Cardiac muscle cell (in vitro differentiated cells and primary cell): ENCODE data around the gene CR1. TPM values are rescaled to one million over a fixed set of nuclear protein-coding genes. Genes with fewer than 3 reads are reported as not detected.
"Not testable (repeated sequence)": the region's sequence is repeated elsewhere in the genome, so short reads cannot be mapped to it uniquely, and the experiment has no call there.

Experiments
- DNase-seq, 2 donors: peaks; one replicate each; pipeline versions ENCODE4 v3.0.0 to v3.0.0-alpha.2; 2010 to 2017; ENCODE audit warnings: low read depth in 1 of 2, low spot score in 1 of 2
- H3K27ac ChIP-seq: fragments of 200-600 bp; sonication (generic); 2 replicates; pipeline ENCODE4 v1.5.1; 2016
- H3K27me3 ChIP-seq: fragments of 200-600 bp; sonication (generic); 2 replicates; pipeline ENCODE4 v1.6.0; 2016; ENCODE audit warnings: control low read depth
- H3K36me3 ChIP-seq: fragments of 200-600 bp; sonication (generic); 2 replicates; pipeline ENCODE4 v1.5.1; 2016; ENCODE audit warnings: control low read depth
- H3K4me1 ChIP-seq: fragments of 200-600 bp; sonication (generic); 2 replicates; pipeline ENCODE4 v1.8.1; 2017; ENCODE audit warnings: low read depth, mild to moderate bottlenecking, mixed run types
- H3K4me3 ChIP-seq: fragments of 200-600 bp; sonication (generic); 2 replicates; pipeline ENCODE4 v1.5.1; 2016; ENCODE audit warnings: mild to moderate bottlenecking
- H3K9me3 ChIP-seq: fragments of 200-600 bp; sonication (generic); 2 replicates; pipeline ENCODE4 v1.5.1; 2017; ENCODE audit warnings: low read depth, mild to moderate bottlenecking, control low read depth
- polyA plus RNA-seq: library from polyadenylated mRNA; unstranded; fragments of >200 nt; fragmentation: Nextera tagmentation; extraction: Ambion mirVana; gene quantifications from 2 replicates; pipeline ENCODE4 v1.2.1, GENCODE V29; 2016
- total RNA-seq: library from RNA; depleted of rRNA; stranded (reverse); fragments of >200 nt; gene quantifications from 2 replicates; pipeline ENCODE4 v1.2.3, GENCODE V29; 2016
- TF ChIP-seq, protein P1 (sequence below): IDR thresholded peaks from 2 replicates; pipeline ENCODE4 v1.5.1; 2012; ENCODE audit warnings: low read depth, mild to moderate bottlenecking, low read length

The CR1 gene
- total and polyA plus RNA-seq, 2 experiments from 2014 or later = not detected

DNA sequence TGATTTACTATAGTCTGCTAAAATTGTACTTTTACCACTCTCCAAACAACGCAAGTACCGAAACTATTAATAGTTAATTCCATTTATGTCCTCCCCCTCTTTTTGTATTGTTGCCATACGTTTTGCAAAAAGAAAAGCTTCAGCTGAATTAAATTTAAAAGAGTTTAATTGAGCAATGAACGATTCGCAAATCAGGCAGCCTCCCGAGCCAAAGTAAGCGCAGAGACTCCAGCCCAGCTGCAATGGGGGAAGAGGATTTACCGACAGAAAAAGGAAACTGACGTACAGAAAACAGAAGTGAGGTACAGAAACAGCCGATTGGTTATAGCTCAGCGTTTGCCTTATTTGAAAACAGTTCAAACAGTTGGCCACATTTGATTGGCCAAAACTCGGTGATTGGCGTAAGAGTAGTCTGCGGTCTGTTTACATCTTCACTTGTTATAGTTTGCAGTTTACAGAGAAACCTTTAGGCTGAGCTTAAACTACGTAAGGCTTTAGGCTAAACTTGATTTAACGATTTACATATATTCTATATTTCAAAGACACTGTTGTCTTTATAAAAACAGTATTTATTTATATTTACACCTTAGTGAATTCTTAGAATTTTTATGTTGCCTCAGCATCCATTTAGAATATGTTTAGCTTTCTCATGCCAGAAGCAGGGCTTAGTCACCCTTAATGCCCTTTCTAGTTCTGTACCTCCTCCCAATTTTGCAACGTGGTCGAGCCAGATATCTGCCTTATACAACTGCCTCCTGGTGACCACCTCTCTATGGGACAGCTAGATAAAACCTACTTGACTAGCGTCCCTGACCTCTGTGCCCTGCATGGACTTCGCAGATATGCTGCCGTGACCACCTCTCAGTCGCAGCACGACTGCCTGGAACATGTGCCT, 23.8 kb downstream of the CR1 start:
- H3K27me3 ChIP-seq = no peaks in the 10 kb centered on the region
- no peak overlapping the region for H3K4me3 ChIP-seq
- no peaks in the 10 kb centered on the region for H3K4me1 ChIP-seq
- no peaks in the 10 kb centered on the region for H3K36me3 ChIP-seq
- TF ChIP-seq, protein P1, sequence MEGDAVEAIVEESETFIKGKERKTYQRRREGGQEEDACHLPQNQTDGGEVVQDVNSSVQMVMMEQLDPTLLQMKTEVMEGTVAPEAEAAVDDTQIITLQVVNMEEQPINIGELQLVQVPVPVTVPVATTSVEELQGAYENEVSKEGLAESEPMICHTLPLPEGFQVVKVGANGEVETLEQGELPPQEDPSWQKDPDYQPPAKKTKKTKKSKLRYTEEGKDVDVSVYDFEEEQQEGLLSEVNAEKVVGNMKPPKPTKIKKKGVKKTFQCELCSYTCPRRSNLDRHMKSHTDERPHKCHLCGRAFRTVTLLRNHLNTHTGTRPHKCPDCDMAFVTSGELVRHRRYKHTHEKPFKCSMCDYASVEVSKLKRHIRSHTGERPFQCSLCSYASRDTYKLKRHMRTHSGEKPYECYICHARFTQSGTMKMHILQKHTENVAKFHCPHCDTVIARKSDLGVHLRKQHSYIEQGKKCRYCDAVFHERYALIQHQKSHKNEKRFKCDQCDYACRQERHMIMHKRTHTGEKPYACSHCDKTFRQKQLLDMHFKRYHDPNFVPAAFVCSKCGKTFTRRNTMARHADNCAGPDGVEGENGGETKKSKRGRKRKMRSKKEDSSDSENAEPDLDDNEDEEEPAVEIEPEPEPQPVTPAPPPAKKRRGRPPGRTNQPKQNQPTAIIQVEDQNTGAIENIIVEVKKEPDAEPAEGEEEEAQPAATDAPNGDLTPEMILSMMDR = no peak
- H3K27ac ChIP-seq = no peak overlapping the region
- no peaks in the 10 kb centered on the region for H3K9me3 ChIP-seq
- peak in 1 of 2 donors; percentile 13 for DNase-seq

- not testable (repeated sequence) for H3K4me1 ChIP-seq, H3K36me3 ChIP-seq, H3K4me3 ChIP-seq, H3K27me3 ChIP-seq, H3K9me3 ChIP-seq, H3K27ac ChIP-seq, DNase-seq
Observed at GRCh38 chr1:207520400-207521345, 24.7 kb downstream of the CR1 start.

- H3K4me3 ChIP-seq, H3K27ac ChIP-seq, H3K36me3 ChIP-seq, H3K4me1 ChIP-seq, H3K27me3 ChIP-seq, DNase-seq, H3K9me3 ChIP-seq: not testable (repeated sequence)
Observed at GRCh38 chr1:207525239-207525638, 29.3 kb downstream of the CR1 start.

GRCh38 chr1:207528401-207528800, 32.4 kb downstream of the CR1 start:
- DNase-seq, H3K9me3 ChIP-seq, H3K36me3 ChIP-seq, H3K4me1 ChIP-seq, H3K27ac ChIP-seq, H3K4me3 ChIP-seq, H3K27me3 ChIP-seq: not testable (repeated sequence)

DNA sequence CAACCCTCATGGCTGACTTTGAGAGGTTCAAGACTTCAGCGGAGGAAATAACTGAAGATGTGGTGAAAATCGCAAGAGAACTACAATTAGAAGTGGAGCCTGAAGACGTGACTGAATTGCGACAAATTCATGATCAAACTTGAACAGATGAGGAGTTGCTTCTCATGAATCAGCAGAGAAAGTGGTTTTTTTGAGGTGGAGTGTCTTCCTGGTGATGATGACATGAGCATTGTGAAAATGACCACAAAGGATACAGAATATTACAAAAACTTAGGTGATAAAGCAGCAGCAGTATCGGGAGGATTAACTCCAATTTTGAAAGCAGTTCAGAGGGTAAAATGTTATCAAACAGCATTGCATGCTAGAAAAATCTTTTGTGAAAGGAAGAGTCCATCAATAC, 40.3 kb downstream of the CR1 start:
- H3K4me1 ChIP-seq, H3K27ac ChIP-seq, H3K36me3 ChIP-seq, H3K27me3 ChIP-seq, H3K4me3 ChIP-seq, DNase-seq, H3K9me3 ChIP-seq: not testable (repeated sequence)

- H3K36me3 ChIP-seq, H3K9me3 ChIP-seq, H3K4me1 ChIP-seq, H3K4me3 ChIP-seq, H3K27me3 ChIP-seq, H3K27ac ChIP-seq, DNase-seq: not testable (repeated sequence)
Observed at GRCh38 chr1:207546677-207547357, 50.9 kb downstream of the CR1 start.

DNA sequence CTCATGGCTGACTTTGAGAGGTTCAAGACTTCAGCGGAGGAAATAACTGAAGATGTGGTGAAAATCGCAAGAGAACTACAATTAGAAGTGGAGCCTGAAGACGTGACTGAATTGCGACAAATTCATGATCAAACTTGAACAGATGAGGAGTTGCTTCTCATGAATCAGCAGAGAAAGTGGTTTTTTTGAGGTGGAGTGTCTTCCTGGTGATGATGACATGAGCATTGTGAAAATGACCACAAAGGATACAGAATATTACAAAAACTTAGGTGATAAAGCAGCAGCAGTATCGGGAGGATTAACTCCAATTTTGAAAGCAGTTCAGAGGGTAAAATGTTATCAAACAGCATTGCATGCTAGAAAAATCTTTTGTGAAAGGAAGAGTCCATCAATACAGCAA, 58.9 kb downstream of the CR1 start:
- H3K27me3 ChIP-seq, H3K9me3 ChIP-seq, H3K27ac ChIP-seq, H3K36me3 ChIP-seq, H3K4me1 ChIP-seq, H3K4me3 ChIP-seq, DNase-seq: not testable (repeated sequence)

GRCh38 chr1:207565546-207566468, 69.8 kb downstream of the CR1 start:
- Histone ChIP-seq H3K27ac (no peak overlapping the region), H3K36me3 (no peaks in the 10 kb centered on the region), H3K4me1 (no peaks in the 10 kb centered on the region), H3K27me3 (no peaks in the 10 kb centered on the region), H3K9me3 (no peaks in the 10 kb centered on the region), H3K4me3 (no peak overlapping the region)
- DNase-seq = peak; percentile 17 to 46
- TF ChIP-seq, protein P1 = peak; percentile 45

GRCh38 chr1:207571926-207572325, 76.0 kb downstream of the CR1 start:
- H3K27me3 ChIP-seq, H3K36me3 ChIP-seq, H3K4me1 ChIP-seq, H3K27ac ChIP-seq, H3K9me3 ChIP-seq, DNase-seq, H3K4me3 ChIP-seq: not testable (repeated sequence)

GRCh38 chr1:207573074-207573473, 77.1 kb downstream of the CR1 start:
- H3K27ac ChIP-seq, H3K36me3 ChIP-seq, H3K4me3 ChIP-seq: not testable (repeated sequence)

More at GRCh38 chr1:207573074-207573473, 77.1 kb downstream of the CR1 start:
- H3K27me3 ChIP-seq, H3K4me1 ChIP-seq, DNase-seq, H3K9me3 ChIP-seq: not testable (repeated sequence)
